AG09319 (cell line): ENCODE results near the gene RASGRF2.

Experiments used
- DNase-seq: peaks from one replicate; pipeline ENCODE4 v3.0.0-alpha.2; 2010; ENCODE audit warnings: low read depth; ENCODE audit errors: extremely low read depth
- CTCF ChIP-seq: IDR thresholded peaks from 2 replicates; pipeline ENCODE4 v1.5.1; 2011; ENCODE audit warnings: low read depth, mild to moderate bottlenecking, inconsistent platforms, low read length, moderate library complexity

The RASGRF2 gene

GRCh38 chr5:81075041-81075440 is 114.9 kb downstream of the RASGRF2 start:
- no peak for TF ChIP-seq CTCF
- no peak for DNase-seq

GRCh38 chr5:81077105-81077504 is 116.9 kb downstream of the RASGRF2 start:
- no peak for DNase-seq
- TF ChIP-seq CTCF: no peak

GRCh38 chr5:81078930-81079329 is 118.8 kb downstream of the RASGRF2 start:
- TF ChIP-seq CTCF: no peak
- no peak for DNase-seq

- no peak for DNase-seq
- TF ChIP-seq CTCF: no peak
Measured at GRCh38 chr5:81080809-81081460, 120.8 kb downstream of the RASGRF2 start.

GRCh38 chr5:81081461-81081835 is 121.3 kb downstream of the RASGRF2 start:
- DNase-seq: no peak
- TF ChIP-seq CTCF: no peak

- DNase-seq: no peak
- TF ChIP-seq CTCF: no peak
Measured at GRCh38 chr5:81086881-81087281, 126.7 kb downstream of the RASGRF2 start.

- no peak for DNase-seq
- no peak for TF ChIP-seq CTCF
Measured at GRCh38 chr5:81091199-81091598, 131.0 kb downstream of the RASGRF2 start.
